Measurements from ENCODE around the gene ZFYVE26. TPM values are rescaled to one million over a fixed set of nuclear protein-coding genes. Genes with fewer than 3 reads are reported as not detected.

ZFYVE26 gene
- total and polyA plus RNA-seq, 2 of the 8 experiments (the other 6 are each of a cell fraction or from before 2014, with no cell fraction given), result 13.0 to 23.3 TPM

DNA sequence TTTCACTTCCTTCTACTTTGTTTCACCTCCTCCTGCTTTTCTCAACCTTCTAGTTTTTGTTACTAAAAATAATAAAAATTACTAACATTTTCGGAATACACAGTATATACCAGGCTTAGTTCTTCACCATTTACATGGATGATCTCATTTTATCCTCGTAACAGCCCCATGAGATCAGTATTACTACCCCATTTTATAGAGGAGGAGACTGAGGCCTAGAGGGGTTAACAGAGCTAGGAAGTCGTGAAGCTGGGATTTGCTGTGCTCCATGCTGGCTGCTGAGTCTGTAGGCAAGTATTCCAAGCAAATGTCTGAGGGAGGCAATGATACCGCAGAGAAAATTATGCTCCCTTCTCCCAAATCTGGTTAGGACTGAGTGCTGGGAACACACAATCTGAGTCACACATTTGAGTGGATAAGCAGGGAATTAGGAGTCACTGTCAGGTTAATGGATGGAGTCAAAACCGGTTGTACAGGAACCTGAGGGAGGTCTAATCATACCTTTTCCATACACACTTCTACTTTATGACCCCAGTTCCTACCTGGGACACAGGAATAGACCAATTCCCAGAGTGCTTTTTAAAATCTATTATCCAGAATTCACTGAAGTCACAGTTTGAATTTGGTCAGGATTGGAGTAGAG, 51.1 kb downstream of the ZFYVE26 start:
- no peak overlapping the region for H2BK120ac ChIP-seq (replicated peaks; ENCODE audit: low read depth, low read length)
- CTCF ChIA-PET (ENCODE audit: partially characterized antibody), result no interaction called here
- peaks cover 23 to 68% (median 55%) of the 10 kb centered on the region in 4 experiments for H3K36me3 ChIP-seq (ENCODE audit: control insufficient read depth in 2 of 4, insufficient read depth in 4 of 4, low read length in 3 of 4)
- H4K20me1 ChIP-seq (replicated peaks in 1 of 2; ENCODE audit: control insufficient read depth in 1 of 2, insufficient read depth in 2 of 2, low read length in 2 of 2), result no peaks in the 10 kb centered on the region
- no peak overlapping the region for H2BK20ac ChIP-seq (ENCODE audit: low read length)
- no peak overlapping the region for H2AFZ ChIP-seq (ENCODE audit: low read length)
- no peaks in the 10 kb centered on the region for H3K27me3 ChIP-seq (replicated peaks in 1 of 4; ENCODE audit: control insufficient read depth in 3 of 4, extremely low read depth in 1 of 4, insufficient read depth in 3 of 4, low read length in 3 of 4)
- H3K9ac ChIP-seq (replicated peaks in 1 of 4; ENCODE audit: extremely low read depth in 1 of 4, low read depth in 3 of 4, low read length in 3 of 4), result no peak overlapping the region
- H4K91ac ChIP-seq (replicated peaks; ENCODE audit: insufficient read length, low read length), result no peak overlapping the region
- no peaks in the 10 kb centered on the region for H3K9me3 ChIP-seq (ENCODE audit: insufficient read depth in 2 of 2, low read depth in 1 of 2, low read length in 1 of 2)
- WGBS, 2 experiments (ENCODE audit: extremely low coverage in 1 of 2, insufficient coverage in 1 of 2, insufficient read length in 1 of 2, insufficient replicate concordance in 2 of 2, low coverage in 1 of 2, low lambda C conversion rate in 2 of 2, missing lambda C conversion rate in 1 of 2), result 90% methylated on average over 5 of the region's 5 CpGs; no CpG with 5 or more reads in 1 of the 2 experiments
- POLR2A ChIA-PET (ENCODE audit: partially characterized antibody), result no interaction called here
- H3K4me2 ChIP-seq (ENCODE audit: insufficient read depth in 1 of 2, low read depth in 2 of 2, low read length in 2 of 2), result no peak overlapping the region
- H3K56ac ChIP-seq (replicated peaks; ENCODE audit: insufficient read length, low read depth, low read length), result no peak overlapping the region
- no peak overlapping the region for H3K14ac ChIP-seq (ENCODE audit: insufficient read length)
- H3K4ac ChIP-seq (replicated peaks; ENCODE audit: insufficient read length, low read depth, low read length), result no peak overlapping the region
- no peak overlapping the region for H3K27ac ChIP-seq (ENCODE audit: low read depth, low read length)
- no peaks in the 10 kb centered on the region for H3K79me1 ChIP-seq (ENCODE audit: low read depth, low read length)
- H3K23ac ChIP-seq (ENCODE audit: insufficient read length), result no peak overlapping the region
- no peak overlapping the region for H2BK12ac ChIP-seq (ENCODE audit: low read depth, low read length)
- FAIRE-seq, result no peak
- H3K4me1 ChIP-seq (replicated peaks in 1 of 4; ENCODE audit: control insufficient read depth in 3 of 4, insufficient read depth in 4 of 4, low read length in 3 of 4), result no peaks in the 10 kb centered on the region
- DNase-seq (ENCODE audit: low read depth in 1 of 2, low spot score in 2 of 2), result no peak
- no peak overlapping the region for H3K18ac ChIP-seq (ENCODE audit: extremely low read depth, low read length)
- no peak overlapping the region for H4K8ac ChIP-seq (ENCODE audit: extremely low read depth, insufficient read depth, low read length)
- H2AK5ac ChIP-seq (ENCODE audit: low read depth, low read length), result no peak overlapping the region
- H2BK15ac ChIP-seq (ENCODE audit: low read length), result no peak overlapping the region
- H3K79me2 ChIP-seq (ENCODE audit: control insufficient read depth in 1 of 2, insufficient read depth in 2 of 2, low read length in 2 of 2), result no peaks in the 10 kb centered on the region
- no peak overlapping the region for H3K4me3 ChIP-seq (ENCODE audit: extremely low read depth in 1 of 4, insufficient read depth in 2 of 4, low read depth in 3 of 4, low read length in 4 of 4)
- no peak overlapping the region for H4K5ac ChIP-seq (ENCODE audit: insufficient read length, low read depth, low read length)
- H3K23me2 ChIP-seq (ENCODE audit: low read depth, low read length), result no peaks in the 10 kb centered on the region
- no peak overlapping the region for H2BK5ac ChIP-seq (ENCODE audit: low read depth, low read length)
- TF ChIP-seq, protein P1, sequence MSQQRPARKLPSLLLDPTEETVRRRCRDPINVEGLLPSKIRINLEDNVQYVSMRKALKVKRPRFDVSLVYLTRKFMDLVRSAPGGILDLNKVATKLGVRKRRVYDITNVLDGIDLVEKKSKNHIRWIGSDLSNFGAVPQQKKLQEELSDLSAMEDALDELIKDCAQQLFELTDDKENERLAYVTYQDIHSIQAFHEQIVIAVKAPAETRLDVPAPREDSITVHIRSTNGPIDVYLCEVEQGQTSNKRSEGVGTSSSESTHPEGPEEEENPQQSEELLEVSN (IDR thresholded peaks at IDR 0.05), result no peak
- TF ChIP-seq SRF (IDR thresholded peaks at IDR 0.05; ENCODE audit: low read depth, low read length), result no peak
- no peak for TF ChIP-seq FOSL1 (IDR thresholded peaks at IDR 0.05; ENCODE audit: insufficient read depth, low read depth, low read length)
- TF ChIP-seq NRF1 (IDR thresholded peaks at IDR 0.05; ENCODE audit: low read depth, low read length), result no peak
- TF ChIP-seq CHD1 (IDR thresholded peaks at IDR 0.05; ENCODE audit: low read depth, low read length), result no peak
- no peak for TF ChIP-seq KDM4A (IDR thresholded peaks at IDR 0.05; ENCODE audit: low read depth, low read length, severe bottlenecking)
- TF ChIP-seq TEAD4 (IDR thresholded peaks at IDR 0.05; ENCODE audit: low read depth, low read length), result no peak
- TF ChIP-seq ASH2L (IDR thresholded peaks at IDR 0.05; ENCODE audit: low read length), result no peak
- TF ChIP-seq BCL11A (IDR thresholded peaks at IDR 0.05; ENCODE audit: low read depth in 2 of 2, low read length in 2 of 2), result no peak
- TF ChIP-seq ATF2 (IDR thresholded peaks at IDR 0.05; ENCODE audit: low read length), result no peak
- no peak for TF ChIP-seq SIN3A (conservative IDR thresholded peaks at IDR 0.05 in 1 of 2, IDR thresholded peaks at IDR 0.05 in 1 of 2; ENCODE audit: low read depth in 1 of 2, low read length in 2 of 2)

Data from H1 (cell line).